H1 (cell line): ENCODE results near the gene PCNX1. TPM values are rescaled to one million over a fixed set of nuclear protein-coding genes. Genes with fewer than 3 reads are reported as not detected.

Source experiments
- ASH2L ChIP-seq: fragments of 200-600, 300-600 bp; sonication (generic); IDR thresholded peaks from one replicate; pipeline ENCODE4 v1.7.1; 2017; ENCODE audit warnings: low read length
- EGR1 ChIP-seq: IDR thresholded peaks from 2 replicates; pipeline ENCODE4 v1.6.1; 2011; ENCODE audit warnings: low read depth, low read length, borderline replicate concordance
- NRF1 ChIP-seq: IDR thresholded peaks from 2 replicates; pipeline ENCODE4 v1.6.1; 2011; ENCODE audit warnings: mild to moderate bottlenecking, low read depth, low read length, improper control_type of control experiment
- SP1 ChIP-seq: IDR thresholded peaks from 2 replicates; pipeline ENCODE4 v1.6.1; 2011; ENCODE audit warnings: low read depth, low read length
- polyA plus RNA-seq, 7 experiments: library from polyadenylated mRNA; depleted of rRNA in 3 of 7; stranded (reverse) in 5 of 7; unstranded in 2 of 7; fragments of >200 nt in 5 of 7; fragments of 200-250 nt in 2 of 7; gene quantifications; 1 replicate in 5 of 7; 2 replicates in 1 of 7; 4 replicates in 1 of 7; pipeline versions ENCODE4 v1.2.1 to v1.2.3, GENCODE V29; 2011 to 2013; ENCODE audit warnings: missing spikeins in 2 of 7, mixed read lengths in 2 of 7
- total RNA-seq: library from RNA; stranded (reverse); fragmentation: NEBNext Ultra II Directional; extraction: Animal tissue kit (Norgen Biotek cat#: 25700); gene quantifications from 2 replicates; pipeline ENCODE4 v1.2.1, GENCODE V29; 2021
- TF ChIP-seq, protein P1 (sequence below): IDR thresholded peaks from 2 replicates; pipeline ENCODE4 v1.6.1; 2011; ENCODE audit warnings: low read depth, mild to moderate bottlenecking, low read length; ENCODE audit not compliant: insufficient read depth

Gene PCNX1
- total and polyA plus RNA-seq, 2 of the 8 experiments (the other 6 are each of a cell fraction or from before 2014, with no cell fraction given): 37.7 to 53.2 TPM

DNA sequence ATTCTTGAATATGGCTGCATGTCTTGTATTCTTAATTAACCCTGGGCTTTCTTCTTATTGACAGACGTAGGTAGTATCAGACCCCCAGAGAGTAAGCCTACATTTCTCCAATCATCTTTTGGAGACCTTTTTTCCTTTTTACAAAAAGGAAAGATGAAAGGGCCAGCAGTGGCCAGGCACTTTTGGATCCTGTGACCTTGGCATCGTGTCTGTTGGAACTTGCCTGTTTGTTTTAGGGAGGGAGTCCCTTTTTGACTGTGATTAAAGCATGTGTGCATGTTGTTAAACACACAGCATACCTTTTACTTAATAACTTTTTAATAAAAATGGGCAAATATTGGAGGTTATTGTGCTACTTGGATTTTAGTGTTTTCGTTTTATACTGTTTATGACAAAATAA, 57.2 kb downstream of the PCNX1 start (continued):
- TF ChIP-seq EGR1 (no peak), ASH2L (no peak), SP1 (no peak), NRF1 (no peak)
- TF ChIP-seq, protein P1, sequence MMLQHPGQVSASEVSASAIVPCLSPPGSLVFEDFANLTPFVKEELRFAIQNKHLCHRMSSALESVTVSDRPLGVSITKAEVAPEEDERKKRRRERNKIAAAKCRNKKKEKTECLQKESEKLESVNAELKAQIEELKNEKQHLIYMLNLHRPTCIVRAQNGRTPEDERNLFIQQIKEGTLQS: no peak
- TF ChIP-seq, all 59 proteins: peak for 0
